Measurements from ENCODE around the gene BTBD9.

DNA sequence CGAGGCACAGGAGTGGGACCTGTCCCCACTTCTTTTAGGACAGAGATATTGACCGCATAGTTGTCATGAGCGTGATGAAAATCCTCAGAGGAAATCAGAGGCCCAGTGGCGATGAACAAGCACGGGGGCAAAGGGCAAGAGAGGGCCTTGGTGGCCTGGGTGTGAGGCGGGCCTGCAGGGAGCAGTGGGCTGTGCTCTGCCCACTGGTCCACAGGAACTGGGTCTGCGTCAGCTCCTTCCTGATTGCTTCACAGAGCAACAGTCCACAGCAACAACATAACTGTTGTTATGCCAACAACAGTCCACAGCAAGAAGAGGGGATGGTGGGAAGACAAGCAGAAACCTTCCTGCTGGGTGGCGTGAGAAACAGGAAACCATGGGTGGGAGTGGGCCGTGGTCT is 484.6 kb downstream of the BTBD9 start:
- TF ChIP-seq, protein P1, sequence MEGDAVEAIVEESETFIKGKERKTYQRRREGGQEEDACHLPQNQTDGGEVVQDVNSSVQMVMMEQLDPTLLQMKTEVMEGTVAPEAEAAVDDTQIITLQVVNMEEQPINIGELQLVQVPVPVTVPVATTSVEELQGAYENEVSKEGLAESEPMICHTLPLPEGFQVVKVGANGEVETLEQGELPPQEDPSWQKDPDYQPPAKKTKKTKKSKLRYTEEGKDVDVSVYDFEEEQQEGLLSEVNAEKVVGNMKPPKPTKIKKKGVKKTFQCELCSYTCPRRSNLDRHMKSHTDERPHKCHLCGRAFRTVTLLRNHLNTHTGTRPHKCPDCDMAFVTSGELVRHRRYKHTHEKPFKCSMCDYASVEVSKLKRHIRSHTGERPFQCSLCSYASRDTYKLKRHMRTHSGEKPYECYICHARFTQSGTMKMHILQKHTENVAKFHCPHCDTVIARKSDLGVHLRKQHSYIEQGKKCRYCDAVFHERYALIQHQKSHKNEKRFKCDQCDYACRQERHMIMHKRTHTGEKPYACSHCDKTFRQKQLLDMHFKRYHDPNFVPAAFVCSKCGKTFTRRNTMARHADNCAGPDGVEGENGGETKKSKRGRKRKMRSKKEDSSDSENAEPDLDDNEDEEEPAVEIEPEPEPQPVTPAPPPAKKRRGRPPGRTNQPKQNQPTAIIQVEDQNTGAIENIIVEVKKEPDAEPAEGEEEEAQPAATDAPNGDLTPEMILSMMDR (conservative IDR thresholded peaks at IDR 0.05; ENCODE audit: low read depth, low read length), result no peak
- TF ChIP-seq EZH2 (IDR thresholded peaks at IDR 0.05; ENCODE audit: low read length, unreplicated experiment), result no peak

Measured in PC-3 (cell line).